ENCODE data around the gene FAM8A1. TPM values are rescaled to one million over a fixed set of nuclear protein-coding genes. Genes with fewer than 3 reads are reported as not detected.

Gene FAM8A1
- total RNA-seq, 1 experiment from 2014 or later, result 9.0 TPM

GRCh38 chr6:17565399-17565798 lies 34.7 kb upstream of the FAM8A1 start:
- no peak overlapping the region for H2AFZ ChIP-seq (ENCODE audit: low read length)
- no peaks in the 10 kb centered on the region for H3K4me1 ChIP-seq (ENCODE audit: insufficient read depth, low read length)
- DNase-seq (no peak), ATAC-seq (no peak)
- H4K20me1 ChIP-seq (ENCODE audit: low read length), result no peaks in the 10 kb centered on the region
- H3K27ac ChIP-seq (ENCODE audit: low read length), result no peak overlapping the region
- H3K4me3 ChIP-seq (ENCODE audit: low read length), result no peak overlapping the region
- no peak overlapping the region for H3K4me2 ChIP-seq (ENCODE audit: low read length)
- ChIA-PET CTCF (no interaction called here), POLR2A (ENCODE audit: unreplicated experiment) (no interaction called here)
- no peaks in the 10 kb centered on the region for H3F3A ChIP-seq (ENCODE audit: low read length, unreplicated experiment)
- H3K9me2 ChIP-seq (replicated peaks; ENCODE audit: low read length), result no peaks in the 10 kb centered on the region
- BruUV-seq (replicated peaks), result no TSS peak
- peaks cover 5% of the 10 kb centered on the region; the same call in 1 of the 2 replicates for H3K36me3 ChIP-seq (ENCODE audit: low read depth, low read length)
- intact Hi-C loops (cut with micrococcal nuclease), result no loop called here
- TF ChIP-seq EZH2 (IDR thresholded peaks at IDR 0.05; ENCODE audit: low read length, unreplicated experiment), result no peak
- no peak for TF ChIP-seq EZH2phosphoT487 (IDR thresholded peaks at IDR 0.05; ENCODE audit: borderline replicate concordance, low read length)
- H3K79me2 ChIP-seq (ENCODE audit: low read length), result no peaks in the 10 kb centered on the region
- peaks cover 16% of the 10 kb centered on the region for H3K9me3 ChIP-seq (ENCODE audit: low read length)
- H3K27me3 ChIP-seq (ENCODE audit: low read length), result no peaks in the 10 kb centered on the region
- H3K9ac ChIP-seq (ENCODE audit: low read length), result no peak overlapping the region

GRCh38 chr6:17574866-17575560 lies 25.1 kb upstream of the FAM8A1 start:
- H3K9me2 ChIP-seq (replicated peaks; ENCODE audit: low read length), result no peaks in the 10 kb centered on the region
- DNase-seq (peak; percentile 85), ATAC-seq (peak; percentile 71)
- no peaks in the 10 kb centered on the region for H3F3A ChIP-seq (ENCODE audit: low read length, unreplicated experiment)
- no peaks in the 10 kb centered on the region for H3K36me3 ChIP-seq (ENCODE audit: low read depth, low read length)
- H3K27me3 ChIP-seq (ENCODE audit: low read length), result no peaks in the 10 kb centered on the region
- H3K79me2 ChIP-seq (ENCODE audit: low read length), result no peaks in the 10 kb centered on the region
- ChIA-PET POLR2A (ENCODE audit: unreplicated experiment) (interaction anchor here (0.7 kb wide), 1 partner anchor 813 kb away, joined by 3 read pairs; no protein-coding TSS in a partner anchor), CTCF (no interaction called here)
- TF ChIP-seq EZH2 (IDR thresholded peaks at IDR 0.05; ENCODE audit: low read length, unreplicated experiment), result no peak
- TF ChIP-seq, protein P1, sequence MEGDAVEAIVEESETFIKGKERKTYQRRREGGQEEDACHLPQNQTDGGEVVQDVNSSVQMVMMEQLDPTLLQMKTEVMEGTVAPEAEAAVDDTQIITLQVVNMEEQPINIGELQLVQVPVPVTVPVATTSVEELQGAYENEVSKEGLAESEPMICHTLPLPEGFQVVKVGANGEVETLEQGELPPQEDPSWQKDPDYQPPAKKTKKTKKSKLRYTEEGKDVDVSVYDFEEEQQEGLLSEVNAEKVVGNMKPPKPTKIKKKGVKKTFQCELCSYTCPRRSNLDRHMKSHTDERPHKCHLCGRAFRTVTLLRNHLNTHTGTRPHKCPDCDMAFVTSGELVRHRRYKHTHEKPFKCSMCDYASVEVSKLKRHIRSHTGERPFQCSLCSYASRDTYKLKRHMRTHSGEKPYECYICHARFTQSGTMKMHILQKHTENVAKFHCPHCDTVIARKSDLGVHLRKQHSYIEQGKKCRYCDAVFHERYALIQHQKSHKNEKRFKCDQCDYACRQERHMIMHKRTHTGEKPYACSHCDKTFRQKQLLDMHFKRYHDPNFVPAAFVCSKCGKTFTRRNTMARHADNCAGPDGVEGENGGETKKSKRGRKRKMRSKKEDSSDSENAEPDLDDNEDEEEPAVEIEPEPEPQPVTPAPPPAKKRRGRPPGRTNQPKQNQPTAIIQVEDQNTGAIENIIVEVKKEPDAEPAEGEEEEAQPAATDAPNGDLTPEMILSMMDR (conservative IDR thresholded peaks at IDR 0.05; ENCODE audit: low read depth, low read length), result no peak
- no peak for TF ChIP-seq EZH2phosphoT487 (IDR thresholded peaks at IDR 0.05; ENCODE audit: borderline replicate concordance, low read length)
- intact Hi-C loops (cut with micrococcal nuclease), result no loop called here
- no peak overlapping the region for H3K4me2 ChIP-seq (ENCODE audit: low read length)
- no TSS peak for BruUV-seq (replicated peaks)
- H3K4me1 ChIP-seq (ENCODE audit: insufficient read depth, low read length), result no peaks in the 10 kb centered on the region
- H3K4me3 ChIP-seq (ENCODE audit: low read length), result no peak overlapping the region
- H2AFZ ChIP-seq (ENCODE audit: low read length), result no peak overlapping the region
- H3K27ac ChIP-seq (ENCODE audit: low read length), result no peak overlapping the region
- H3K9ac ChIP-seq (ENCODE audit: low read length), result no peak overlapping the region
- H3K9me3 ChIP-seq (ENCODE audit: low read length), result peaks cover 7% of the 10 kb centered on the region; the same call in 1 of the 2 replicates
- H4K20me1 ChIP-seq (ENCODE audit: low read length), result no peaks in the 10 kb centered on the region

- TF ChIP-seq EZH2 (IDR thresholded peaks at IDR 0.05; ENCODE audit: low read length, unreplicated experiment) (no peak), EZH2phosphoT487 (IDR thresholded peaks at IDR 0.05; ENCODE audit: borderline replicate concordance, low read length) (no peak)
- TF ChIP-seq, protein P1 (conservative IDR thresholded peaks at IDR 0.05; ENCODE audit: low read depth, low read length), result no peak
- Histone ChIP-seq H3K27me3 (ENCODE audit: low read length) (no peaks in the 10 kb centered on the region), H3K4me1 (ENCODE audit: insufficient read depth, low read length) (no peaks in the 10 kb centered on the region), H3K4me2 (ENCODE audit: low read length) (no peak overlapping the region), H4K20me1 (ENCODE audit: low read length) (no peaks in the 10 kb centered on the region), H3K27ac (ENCODE audit: low read length) (no peak overlapping the region), H3F3A (ENCODE audit: low read length, unreplicated experiment) (no peaks in the 10 kb centered on the region), H3K9me3 (ENCODE audit: low read length) (peaks cover 7% of the 10 kb centered on the region; the same call in 1 of the 2 replicates), H3K9ac (ENCODE audit: low read length) (no peak overlapping the region), H3K36me3 (ENCODE audit: low read depth, low read length) (no peaks in the 10 kb centered on the region), H2AFZ (ENCODE audit: low read length) (no peak overlapping the region), H3K79me2 (ENCODE audit: low read length) (no peaks in the 10 kb centered on the region), H3K4me3 (ENCODE audit: low read length) (no peak overlapping the region), H3K9me2 (replicated peaks; ENCODE audit: low read length) (no peaks in the 10 kb centered on the region)
- BruUV-seq (replicated peaks), result no TSS peak
- CTCF ChIA-PET, result no interaction called here
- ATAC-seq (no peak), DNase-seq (no peak)
- POLR2A ChIA-PET (ENCODE audit: unreplicated experiment), result no interaction called here
- intact Hi-C loops (cut with micrococcal nuclease), result no loop called here
Measured at GRCh38 chr6:17577059-17577458, 23.0 kb upstream of the FAM8A1 start.

Measured in PC-3 (cell line).